Hair follicle dermal papilla cell (primary cell): ENCODE results near the gene ATP11A. TPM values are rescaled to one million over a fixed set of nuclear protein-coding genes. Genes with fewer than 3 reads are reported as not detected.

Source experiments
- total RNA-seq: library from RNA; depleted of rRNA; stranded (reverse); fragments of >200 nt; gene quantifications from 2 replicates; pipeline ENCODE4 v1.2.3, GENCODE V29; 2012

Gene ATP11A
- 9.0 and 12.5 TPM in 2 replicates for total RNA-seq

GRCh38 chr13:112689303-112690245, at the start of gene ATP11A:
ATP11A (plus strand) TSS chr13:112690038; CDS start chr13:112690417, 379 bp downstream.

Other genes starting within 250 kb of the ATP11A start
- gene TUBGCP3, start 101.9 kb upstream of the ATP11A start, total RNA-seq: 14.9 and 17.2 TPM in 2 replicates